HG03439 (cell line): ENCODE measurements around the gene C1RL.
"Not testable (repeated sequence)": the region's sequence is repeated elsewhere in the genome, so short reads cannot be mapped to it uniquely, and the experiment has no call there.

Source experiments
- ATAC-seq: cut with Tn5 transposase; IDR thresholded peaks from one replicate; pipeline ENCODE4 v1.9.1; 2021; ENCODE audit warnings: mild to moderate bottlenecking, moderate library complexity; ENCODE audit not compliant: unreplicated experiment

Gene C1RL

DNA sequence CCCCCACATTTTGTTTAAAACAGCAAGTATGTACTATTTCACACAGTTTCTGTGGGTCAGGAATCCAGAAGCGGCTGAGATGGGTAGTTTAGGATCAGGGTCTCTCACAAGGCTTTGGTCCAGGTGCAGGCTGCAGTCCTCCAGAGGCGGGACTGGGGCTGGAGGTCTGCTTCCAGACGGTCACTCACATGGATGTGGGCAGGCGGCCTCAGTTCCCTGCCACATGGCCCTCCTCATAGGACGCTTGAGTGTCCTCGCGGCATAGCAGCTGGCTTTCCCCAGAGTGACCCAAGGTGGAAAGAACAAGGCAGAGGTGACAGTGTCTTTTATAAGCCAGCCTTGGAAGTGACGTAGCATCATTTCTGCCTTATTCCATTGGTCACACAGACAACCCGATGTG lies 7.9 kb upstream of the C1RL start:
- no peak for ATAC-seq

DNA sequence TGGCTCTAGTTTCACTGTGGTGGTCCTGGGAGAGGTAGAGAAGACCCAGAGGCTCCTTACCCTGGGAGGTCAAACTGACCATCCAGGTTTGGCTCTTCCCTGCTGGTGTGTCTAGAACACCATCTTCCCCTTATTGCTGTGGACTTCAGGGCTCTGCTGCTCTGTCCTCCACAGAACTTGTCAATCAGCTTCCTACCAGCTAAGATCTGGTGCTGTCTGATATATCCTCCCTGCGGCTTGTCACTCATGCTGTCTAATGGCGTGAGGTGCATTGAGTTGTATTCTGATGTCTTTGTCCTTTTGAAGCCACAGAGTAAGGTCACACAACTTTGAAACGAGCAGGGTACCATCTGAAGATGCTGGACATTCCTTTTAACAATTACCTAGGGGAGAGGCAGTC lies 7.2 kb upstream of the C1RL start:
- no peak for ATAC-seq

DNA sequence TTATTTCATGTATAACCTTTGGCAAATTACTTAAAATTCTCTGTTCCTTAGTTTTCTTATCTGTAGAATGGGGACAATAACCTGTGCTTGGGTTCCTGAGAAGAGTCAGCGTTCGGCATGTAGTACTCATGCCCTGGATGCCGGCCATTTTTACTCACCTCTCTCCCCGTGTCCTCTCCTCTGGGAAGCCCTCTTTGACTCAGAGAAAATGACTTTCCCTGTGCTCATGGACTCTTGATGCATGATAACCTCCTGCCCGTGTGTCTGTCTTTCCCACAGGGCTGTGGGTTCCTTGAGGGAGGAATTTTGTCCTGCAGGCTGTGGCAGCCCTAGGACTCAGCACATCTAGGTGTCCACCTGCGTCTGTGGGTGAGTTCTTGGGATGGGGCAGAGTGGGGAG lies 5.8 kb upstream of the C1RL start:
- no peak for ATAC-seq

DNA sequence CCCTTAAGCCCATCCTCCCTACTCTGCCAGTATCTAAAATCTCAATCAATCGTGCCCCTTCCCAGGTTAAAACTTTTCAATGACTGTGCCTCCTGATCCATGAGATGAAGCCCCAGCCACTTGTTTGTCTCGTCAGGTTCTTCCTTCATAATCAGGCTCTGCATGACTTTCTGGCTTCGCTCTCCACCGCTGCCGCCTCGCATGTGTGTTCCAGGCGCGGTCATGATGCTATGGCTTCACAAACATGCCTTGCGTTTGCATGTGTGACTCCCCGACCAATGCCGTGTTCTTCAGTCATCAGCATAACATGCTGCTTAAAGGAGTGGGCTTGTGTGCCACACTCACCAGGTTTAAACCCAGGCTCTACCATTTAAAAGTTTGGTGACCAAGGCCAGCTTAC lies 5.0 kb upstream of the C1RL start:
- no peak for ATAC-seq

- ATAC-seq = no peak
Observed at GRCh38 chr12:7113389-7113871, 4.4 kb upstream of the C1RL start.

GRCh38 chr12:7112041-7112440 lies 3.0 kb upstream of the C1RL start:
- no peak for ATAC-seq

DNA sequence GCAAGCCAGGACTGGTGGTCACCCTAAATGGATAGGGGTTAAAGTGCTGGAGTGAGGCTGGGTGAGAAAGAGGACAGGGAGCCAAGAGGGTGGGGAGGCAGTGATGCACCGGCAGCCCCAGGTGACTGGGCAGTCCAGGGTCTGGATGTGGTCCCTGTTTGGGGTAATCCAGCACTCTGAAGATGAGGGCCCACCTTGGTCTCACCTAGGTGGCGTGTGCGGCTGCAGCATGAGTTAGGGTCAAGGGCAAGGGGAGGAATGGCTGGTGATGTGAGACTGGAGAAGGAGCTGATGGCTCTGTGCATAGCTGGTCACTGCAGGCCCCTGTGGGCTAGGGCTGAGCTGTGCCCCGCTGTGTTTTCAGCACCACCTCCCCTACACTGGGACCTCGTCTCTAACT lies 1.6 kb upstream of the C1RL start:
- no peak for ATAC-seq

- no peak for ATAC-seq
Observed at GRCh38 chr12:7109572-7109920, 532 bp upstream of the C1RL start.

- peak; percentile 85 for ATAC-seq
Observed at GRCh38 chr12:7108003-7108795, 815 bp downstream of the C1RL start.

GRCh38 chr12:7107636-7108002 lies 1.4 kb downstream of the C1RL start:
- no peak for ATAC-seq

GRCh38 chr12:7107181-7107580 lies 1.8 kb downstream of the C1RL start:
- ATAC-seq = not testable (repeated sequence)

DNA sequence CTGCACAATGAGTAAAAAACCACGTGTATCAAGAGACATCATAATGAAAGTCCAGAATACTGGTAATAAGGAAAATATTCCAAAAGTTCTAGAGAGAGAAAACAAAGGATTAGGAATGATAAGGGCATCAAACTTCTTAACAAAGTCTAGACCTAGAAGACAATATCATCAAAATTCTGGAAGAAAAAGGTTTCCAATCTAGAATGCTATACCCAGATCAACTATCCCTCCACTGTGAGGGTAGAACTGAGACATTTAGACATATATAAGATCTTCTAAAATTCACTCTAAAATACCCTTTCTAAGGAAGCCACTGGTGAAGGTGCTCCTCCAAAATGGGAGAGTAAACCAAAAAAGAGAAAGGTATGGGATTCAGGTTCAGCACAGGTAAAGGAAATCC lies 2.9 kb downstream of the C1RL start:
- no peak for ATAC-seq

DNA sequence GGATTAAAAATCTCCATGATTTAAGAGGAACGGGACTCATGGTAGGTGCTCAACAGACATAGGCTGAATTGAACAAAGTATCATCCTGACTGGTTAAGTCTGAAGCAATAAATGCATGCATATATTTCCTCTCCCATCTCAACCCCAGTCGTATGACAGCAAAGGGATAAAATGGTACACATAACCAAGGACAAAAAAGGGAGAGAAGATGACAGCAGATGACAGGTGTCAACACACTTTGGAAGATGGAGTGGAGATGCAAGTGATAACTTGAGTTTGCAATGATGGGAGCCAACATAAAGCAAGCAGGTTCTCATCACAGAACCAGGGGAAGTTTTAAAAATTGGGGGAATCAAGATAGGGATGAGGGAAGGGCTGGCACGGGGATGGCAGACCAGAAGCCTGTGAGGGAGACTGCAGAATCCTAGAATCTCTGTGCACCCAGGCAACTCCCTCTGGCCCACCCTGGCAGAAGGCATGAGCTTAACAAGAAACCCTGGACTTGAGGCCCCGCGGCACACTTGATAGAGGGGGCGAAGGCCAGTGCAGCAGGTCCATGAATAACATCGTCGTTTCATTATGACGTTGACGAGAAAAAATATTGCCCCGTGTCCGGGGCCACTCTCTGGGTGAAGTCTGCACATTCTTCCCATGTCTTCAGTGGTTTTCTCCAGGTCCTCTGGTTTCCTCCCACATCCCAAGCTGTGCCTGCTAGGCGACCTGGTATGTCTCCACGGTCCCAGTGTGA lies 5.0 kb downstream of the C1RL start:
- ATAC-seq = no peak

- ATAC-seq = no peak
Observed at GRCh38 chr12:7102582-7102981, 6.4 kb downstream of the C1RL start.

GRCh38 chr12:7101694-7102131 lies 7.3 kb downstream of the C1RL start:
- ATAC-seq = no peak

- ATAC-seq = no peak
Observed at GRCh38 chr12:7101047-7101693, 7.8 kb downstream of the C1RL start.

DNA sequence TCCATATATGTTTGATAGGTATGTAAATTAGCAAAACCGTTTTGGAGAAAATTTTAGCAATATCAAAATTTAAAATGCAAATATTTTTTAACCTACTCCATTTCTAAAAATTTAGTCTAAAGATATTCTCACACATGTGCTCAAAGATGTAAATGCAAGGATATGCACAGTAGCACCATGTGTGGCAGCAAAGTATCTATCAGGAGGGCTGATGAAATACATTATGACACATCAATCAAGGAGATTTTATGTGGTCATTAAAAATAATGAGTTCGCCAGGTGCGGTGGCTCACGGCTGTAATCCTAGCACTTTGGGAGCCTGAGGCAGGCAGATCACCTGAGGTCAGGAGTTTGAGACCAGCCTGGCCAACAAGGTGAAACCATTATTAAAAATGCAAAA lies 8.8 kb downstream of the C1RL start:
- no peak for ATAC-seq

DNA sequence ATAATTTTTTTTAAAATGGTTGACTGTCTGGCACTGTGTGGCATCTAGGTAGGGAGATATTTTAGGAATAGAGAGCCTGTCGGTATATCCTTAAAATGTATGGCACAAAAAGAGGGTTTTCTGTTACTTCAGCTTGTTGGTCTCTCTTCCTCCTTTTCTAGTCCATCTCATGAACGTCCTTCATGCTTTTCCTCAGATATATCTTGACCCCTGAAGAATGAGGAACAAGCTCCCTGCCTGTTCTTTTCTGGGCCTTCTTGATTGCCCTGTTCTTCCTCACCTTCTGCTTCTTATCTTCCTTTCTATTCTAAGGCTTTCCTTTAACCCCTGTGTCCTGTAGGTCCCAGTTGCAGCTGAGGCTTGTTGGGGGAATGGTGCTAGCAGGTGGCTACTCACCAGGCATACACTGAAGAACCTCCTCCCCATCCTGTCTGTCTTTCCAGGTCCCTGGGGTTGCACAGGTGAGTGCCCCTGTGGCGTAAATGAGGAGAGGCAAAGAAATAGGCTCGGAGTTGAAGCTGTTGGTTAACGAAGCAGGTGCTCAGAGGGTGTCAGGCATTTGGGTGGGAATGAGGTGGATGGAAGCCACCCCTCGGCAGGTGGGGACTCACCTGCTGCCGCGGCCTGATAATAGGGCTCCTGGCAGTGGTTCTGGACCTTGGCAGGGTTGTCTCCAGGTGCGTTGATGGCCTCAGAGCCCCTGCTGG lies 9.6 kb downstream of the C1RL start:
- ATAC-seq = no peak

GRCh38 chr12:7096979-7097378 lies 12.0 kb downstream of the C1RL start:
- no peak for ATAC-seq

DNA sequence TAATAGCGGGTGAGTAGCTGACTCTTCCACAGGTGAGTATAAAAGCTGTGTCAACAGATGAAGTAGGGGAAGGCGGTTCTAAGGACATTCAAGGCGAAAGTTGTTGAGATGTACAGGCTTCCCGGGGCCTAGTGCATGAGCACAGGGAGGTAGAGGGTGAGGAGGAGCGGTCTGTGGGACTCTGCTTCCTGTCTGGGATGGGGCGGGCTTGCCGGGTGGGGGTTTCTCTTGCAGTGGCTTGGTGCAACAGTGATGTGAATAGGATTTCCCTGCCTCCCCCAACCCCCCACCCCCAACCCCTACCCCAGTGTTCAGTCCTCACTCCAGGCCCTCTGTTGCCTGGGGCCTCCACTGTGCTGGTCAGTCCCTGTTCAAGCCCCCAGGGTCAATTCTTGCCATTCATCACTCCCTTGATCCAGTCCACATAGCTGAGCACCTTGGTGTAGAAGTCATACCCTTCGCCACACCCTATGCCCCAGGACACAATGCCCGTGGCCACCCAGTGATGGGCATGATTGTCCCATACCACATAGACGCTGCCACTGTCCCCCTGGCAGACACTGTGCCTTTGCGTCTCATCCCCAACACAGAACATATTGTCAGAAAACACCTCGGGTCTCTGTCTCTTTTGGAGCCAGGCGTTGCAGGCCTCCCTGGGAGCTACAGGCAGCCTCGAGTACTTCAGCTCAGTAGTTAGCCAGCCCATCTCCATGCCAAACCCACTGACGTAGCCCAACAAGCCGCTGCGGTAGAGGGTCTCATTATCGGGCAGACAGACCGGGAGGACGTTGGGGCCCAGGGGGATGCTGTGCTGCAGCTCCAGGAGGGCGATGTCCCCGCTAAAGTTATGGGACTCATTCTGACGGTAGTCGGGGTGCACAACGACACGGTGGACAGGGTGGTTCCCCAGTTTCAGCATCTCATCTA lies 12.7 kb downstream of the C1RL start:
- ATAC-seq = no peak
